Glutamatergic neuron (in vitro differentiated cells): ENCODE data around the gene BTBD9. TPM values are rescaled to one million over a fixed set of nuclear protein-coding genes. Genes with fewer than 3 reads are reported as not detected.

ENCODE experiments used
- DNase-seq: peaks from one replicate; pipeline ENCODE4 v3.0.0; 2022
- H3K27ac Mint-ChIP-seq: one replicate; pipeline ENCODE4 v1.8.0; 2020; ENCODE audit warnings: mild to moderate bottlenecking, mixed read lengths, inconsistent platforms; ENCODE audit not compliant: unreplicated experiment
- H3K27me3 Mint-ChIP-seq: one replicate; pipeline ENCODE4 v1.8.0; 2020; ENCODE audit warnings: mild to moderate bottlenecking, moderate library complexity, mixed read lengths, inconsistent platforms; ENCODE audit not compliant: unreplicated experiment
- H3K36me3 Mint-ChIP-seq: one replicate; pipeline ENCODE4 v1.8.0; 2020; ENCODE audit warnings: mild to moderate bottlenecking, mixed read lengths, inconsistent platforms; ENCODE audit not compliant: unreplicated experiment
- H3K4me1 Mint-ChIP-seq: one replicate; pipeline ENCODE4 v1.8.0; 2020; ENCODE audit warnings: mild to moderate bottlenecking, low read depth, mixed read lengths, inconsistent platforms; ENCODE audit not compliant: unreplicated experiment
- H3K4me3 Mint-ChIP-seq: one replicate; pipeline ENCODE4 v1.8.0; 2020; ENCODE audit warnings: mild to moderate bottlenecking, mixed read lengths, inconsistent platforms; ENCODE audit not compliant: unreplicated experiment
- H3K9me3 Mint-ChIP-seq: one replicate; pipeline ENCODE4 v1.8.0; 2020; ENCODE audit warnings: mild to moderate bottlenecking, moderate library complexity, mixed read lengths, inconsistent platforms; ENCODE audit not compliant: unreplicated experiment
- total RNA-seq: library from RNA; stranded (reverse); fragmentation: NEBNext Ultra II Directional; extraction: Animal tissue kit (Norgen Biotek cat#: 25700); gene quantifications from one replicate; pipeline ENCODE4 v1.2.1, GENCODE V29; 2021; ENCODE audit not compliant: unreplicated experiment
- TF ChIP-seq, protein P1 (sequence below): fragments of 200-600 bp; sonication (generic); IDR thresholded peaks from one replicate; pipeline ENCODE4 v1.5.0; 2021; ENCODE audit not compliant: partially characterized antibody, unreplicated experiment

Gene BTBD9
- total RNA-seq, 1 donor from 2014 or later = 18.8 TPM

DNA sequence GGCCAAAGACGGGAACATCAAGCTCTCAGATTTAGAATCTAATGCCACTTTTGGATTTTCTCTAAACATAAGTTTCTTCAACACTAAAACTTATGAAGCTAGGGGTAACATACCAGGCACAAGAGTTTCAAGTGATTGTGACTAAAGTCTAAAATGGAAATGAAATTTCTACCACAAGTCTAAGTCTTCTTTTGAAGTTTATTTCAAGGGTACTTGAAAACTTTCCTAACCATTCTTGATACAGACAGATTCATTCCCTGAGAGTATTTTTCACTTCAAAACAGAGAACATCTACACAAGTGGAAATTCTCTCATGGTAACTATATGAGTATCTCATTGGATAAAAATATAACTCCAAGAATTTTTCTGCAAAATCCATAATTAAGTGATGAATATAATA lies 56.2 kb downstream of the BTBD9 start:
- Mint-ChIP-seq H3K36me3 (no peaks in the 10 kb centered on the region), H3K27ac (no peak overlapping the region), H3K9me3 (no peaks in the 10 kb centered on the region), H3K27me3 (peaks cover 2% of the 10 kb centered on the region), H3K4me1 (no peaks in the 10 kb centered on the region), H3K4me3 (no peak overlapping the region)
- TF ChIP-seq, protein P1, sequence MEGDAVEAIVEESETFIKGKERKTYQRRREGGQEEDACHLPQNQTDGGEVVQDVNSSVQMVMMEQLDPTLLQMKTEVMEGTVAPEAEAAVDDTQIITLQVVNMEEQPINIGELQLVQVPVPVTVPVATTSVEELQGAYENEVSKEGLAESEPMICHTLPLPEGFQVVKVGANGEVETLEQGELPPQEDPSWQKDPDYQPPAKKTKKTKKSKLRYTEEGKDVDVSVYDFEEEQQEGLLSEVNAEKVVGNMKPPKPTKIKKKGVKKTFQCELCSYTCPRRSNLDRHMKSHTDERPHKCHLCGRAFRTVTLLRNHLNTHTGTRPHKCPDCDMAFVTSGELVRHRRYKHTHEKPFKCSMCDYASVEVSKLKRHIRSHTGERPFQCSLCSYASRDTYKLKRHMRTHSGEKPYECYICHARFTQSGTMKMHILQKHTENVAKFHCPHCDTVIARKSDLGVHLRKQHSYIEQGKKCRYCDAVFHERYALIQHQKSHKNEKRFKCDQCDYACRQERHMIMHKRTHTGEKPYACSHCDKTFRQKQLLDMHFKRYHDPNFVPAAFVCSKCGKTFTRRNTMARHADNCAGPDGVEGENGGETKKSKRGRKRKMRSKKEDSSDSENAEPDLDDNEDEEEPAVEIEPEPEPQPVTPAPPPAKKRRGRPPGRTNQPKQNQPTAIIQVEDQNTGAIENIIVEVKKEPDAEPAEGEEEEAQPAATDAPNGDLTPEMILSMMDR = no peak
- DNase-seq = no peak

DNA sequence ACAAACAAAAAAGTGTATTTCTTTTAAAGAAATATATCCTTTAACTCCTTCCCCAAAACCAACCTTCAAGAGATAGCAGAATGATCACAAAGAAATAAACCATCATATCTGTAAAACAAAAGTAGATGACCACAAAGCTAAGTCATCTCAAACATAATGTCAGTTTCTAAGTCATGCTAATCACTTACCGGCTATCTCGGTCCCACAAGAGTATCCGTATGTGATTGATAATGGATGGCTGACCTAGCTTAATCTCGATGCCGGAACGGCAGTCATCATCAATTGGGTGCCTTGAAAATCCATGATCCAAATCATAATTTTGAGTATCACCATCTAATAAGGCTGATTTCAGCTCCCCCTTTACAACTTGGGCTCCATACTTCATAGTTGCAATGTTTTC lies 59.7 kb downstream of the BTBD9 start:
- peaks cover 13% of the 10 kb centered on the region for H3K4me1 Mint-ChIP-seq
- TF ChIP-seq, protein P1 = no peak
- no peaks in the 10 kb centered on the region for H3K36me3 Mint-ChIP-seq
- H3K9me3 Mint-ChIP-seq = no peaks in the 10 kb centered on the region
- H3K4me3 Mint-ChIP-seq = no peak overlapping the region
- H3K27me3 Mint-ChIP-seq = peaks cover 2% of the 10 kb centered on the region
- H3K27ac Mint-ChIP-seq = no peak overlapping the region
- DNase-seq = no peak

DNA sequence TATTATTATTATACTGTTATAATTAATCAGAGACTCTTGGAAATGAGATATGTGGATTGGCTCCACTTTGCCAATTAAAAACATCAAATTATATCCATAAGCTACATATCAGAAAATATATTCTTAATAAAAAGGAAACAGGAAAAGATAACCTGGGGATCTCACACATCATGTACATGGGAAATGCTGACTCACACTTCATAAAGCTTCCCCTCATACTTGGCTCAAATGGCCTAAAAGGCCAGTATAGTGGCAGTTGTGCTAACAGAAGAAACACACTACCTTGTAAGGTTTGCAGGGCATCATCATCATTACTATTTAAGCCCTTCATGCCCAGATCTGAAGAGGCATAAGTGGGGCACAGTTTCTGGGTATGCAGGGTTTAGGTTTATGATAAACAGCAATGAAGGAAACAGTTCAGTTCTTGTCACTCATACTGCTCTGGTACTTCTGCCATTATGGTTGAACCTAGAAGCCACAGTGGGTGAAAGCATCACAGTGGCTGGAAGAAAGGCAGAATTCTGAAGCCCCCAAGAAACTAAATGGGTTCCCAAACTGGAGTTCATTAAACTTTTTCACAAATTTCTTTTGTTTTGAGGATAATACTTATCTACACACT lies 60.6 kb downstream of the BTBD9 start:
- H3K36me3 Mint-ChIP-seq = no peaks in the 10 kb centered on the region
- H3K9me3 Mint-ChIP-seq = no peaks in the 10 kb centered on the region
- DNase-seq = no peak
- H3K4me1 Mint-ChIP-seq = peaks cover 13% of the 10 kb centered on the region
- H3K4me3 Mint-ChIP-seq = no peak overlapping the region
- no peak overlapping the region for H3K27ac Mint-ChIP-seq
- peaks cover 2% of the 10 kb centered on the region for H3K27me3 Mint-ChIP-seq
- TF ChIP-seq, protein P1 = no peak

DNA sequence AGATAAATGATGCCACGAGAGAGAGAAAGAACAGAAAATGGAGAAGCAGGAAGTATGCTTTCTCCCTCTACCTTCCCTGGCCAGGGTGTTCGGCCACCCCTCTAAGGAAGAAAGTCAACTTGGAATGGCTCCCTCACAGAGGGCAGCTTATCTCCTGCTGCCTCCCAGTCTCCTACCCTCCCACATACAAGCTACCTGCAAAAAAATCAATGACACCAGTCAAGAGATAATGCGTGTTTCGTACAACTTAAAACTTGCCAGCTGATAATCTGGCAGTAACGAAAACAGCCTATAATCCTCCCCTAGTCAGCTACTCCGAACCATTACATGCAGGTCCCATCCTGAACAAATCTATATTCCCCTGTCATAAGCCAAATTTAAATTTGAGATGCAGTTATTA lies 61.7 kb downstream of the BTBD9 start:
- H3K4me1 Mint-ChIP-seq = peaks cover 13% of the 10 kb centered on the region
- TF ChIP-seq, protein P1 = no peak
- H3K27me3 Mint-ChIP-seq = peaks cover 2% of the 10 kb centered on the region
- H3K9me3 Mint-ChIP-seq = no peaks in the 10 kb centered on the region
- H3K36me3 Mint-ChIP-seq = no peaks in the 10 kb centered on the region
- DNase-seq = no peak
- H3K4me3 Mint-ChIP-seq = no peak overlapping the region
- no peak overlapping the region for H3K27ac Mint-ChIP-seq

DNA sequence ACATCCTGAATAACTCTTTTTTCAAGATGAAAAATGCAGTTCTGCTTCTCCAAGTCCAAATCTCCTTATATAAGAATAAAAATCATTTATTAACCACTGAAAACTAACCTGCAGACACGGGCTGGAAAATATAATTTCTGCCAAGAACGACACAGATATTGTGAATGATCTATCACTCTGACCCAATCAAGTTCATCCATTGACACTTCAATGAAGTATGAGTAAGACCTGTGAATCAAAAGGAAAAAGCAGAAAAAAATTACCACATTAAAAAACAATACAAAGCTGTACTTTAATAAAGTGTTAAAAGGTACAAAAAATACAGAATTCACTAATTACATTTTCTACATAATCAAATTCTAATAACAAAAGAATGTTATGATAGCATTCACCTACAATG lies 62.2 kb downstream of the BTBD9 start:
- no peaks in the 10 kb centered on the region for H3K9me3 Mint-ChIP-seq
- H3K4me1 Mint-ChIP-seq = peaks cover 13% of the 10 kb centered on the region
- H3K27ac Mint-ChIP-seq = no peak overlapping the region
- TF ChIP-seq, protein P1 = no peak
- peaks cover 2% of the 10 kb centered on the region for H3K27me3 Mint-ChIP-seq
- DNase-seq = no peak
- no peak overlapping the region for H3K4me3 Mint-ChIP-seq
- no peaks in the 10 kb centered on the region for H3K36me3 Mint-ChIP-seq
